Measurements from ENCODE around the gene GATD1. TPM values are rescaled to one million over a fixed set of nuclear protein-coding genes. Genes with fewer than 3 reads are reported as not detected.
A peak's percentile ranks its signal among the peaks of the same experiment; 100 is the strongest.

Gene GATD1
- total RNA-seq, 4 donors from 2014 or later = 3.5 to 10.6 (median 9.4) TPM

DNA sequence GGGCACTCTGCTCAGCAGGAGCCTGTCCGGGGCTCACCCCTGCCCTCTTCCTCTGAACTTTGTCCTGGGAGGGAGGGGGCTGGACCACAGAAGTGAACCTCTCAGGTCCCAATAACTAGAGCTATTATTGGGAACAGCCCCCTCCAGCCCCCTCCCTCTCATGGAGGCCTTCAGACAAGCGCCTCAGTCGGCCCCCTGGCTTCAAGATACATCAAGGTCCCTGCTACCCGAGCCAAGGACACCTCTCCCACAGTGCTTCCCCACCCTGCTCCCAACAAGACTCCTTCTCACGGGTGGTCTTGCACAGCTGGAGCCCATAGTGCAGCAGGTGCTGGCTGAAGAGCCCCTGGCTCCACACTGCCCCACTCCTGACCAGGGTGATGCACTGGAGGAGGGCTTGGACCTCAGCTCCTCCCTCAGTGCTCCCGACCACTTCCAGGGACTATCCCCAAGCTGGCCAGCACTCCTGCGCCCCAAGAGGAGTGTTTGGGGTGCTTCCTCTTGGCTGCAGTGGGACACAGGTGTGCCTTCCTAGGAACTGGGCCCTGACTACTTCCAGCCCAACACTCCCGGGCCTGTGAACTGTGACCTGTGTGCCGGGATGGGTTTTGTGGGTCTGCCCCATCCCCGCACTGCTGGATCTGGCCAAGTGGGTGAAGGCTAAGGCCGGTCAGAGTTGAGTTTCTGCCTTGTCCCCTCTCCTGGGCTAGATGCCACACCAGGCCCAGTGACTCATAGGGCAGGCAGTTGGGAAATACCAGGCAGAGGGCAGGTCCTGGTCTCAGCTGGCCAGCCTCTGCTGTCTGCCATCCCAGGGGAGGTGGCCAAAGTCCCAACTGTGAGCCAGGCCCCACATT lies 43.6 kb upstream of the GATD1 start:
- peak overlapping the region; percentile 68 to 100 (median 82) for H3K4me3 ChIP-seq
- DNase-seq (peak; percentile 88 to 97), ATAC-seq (peak; percentile 66 to 71)
- no peaks in the 10 kb centered on the region for H3K9me3 ChIP-seq
- in situ Hi-C loops (cut with MboI; ENCODE audit: low sequenced_read_pairs in 4 of 4) (no loop called here), intact Hi-C loops (cut with DNase I; ENCODE audit: low total_unique reads) (loop anchor here (2.0 kb wide), 1 partner anchor 22 kb away; the partner anchor contains the start of genes POLR2L and TSPAN4)
- peaks cover 0 to 5% (median 2%) of the 10 kb centered on the region in 3 donors for H3K27me3 ChIP-seq
- TF ChIP-seq, protein P1, sequence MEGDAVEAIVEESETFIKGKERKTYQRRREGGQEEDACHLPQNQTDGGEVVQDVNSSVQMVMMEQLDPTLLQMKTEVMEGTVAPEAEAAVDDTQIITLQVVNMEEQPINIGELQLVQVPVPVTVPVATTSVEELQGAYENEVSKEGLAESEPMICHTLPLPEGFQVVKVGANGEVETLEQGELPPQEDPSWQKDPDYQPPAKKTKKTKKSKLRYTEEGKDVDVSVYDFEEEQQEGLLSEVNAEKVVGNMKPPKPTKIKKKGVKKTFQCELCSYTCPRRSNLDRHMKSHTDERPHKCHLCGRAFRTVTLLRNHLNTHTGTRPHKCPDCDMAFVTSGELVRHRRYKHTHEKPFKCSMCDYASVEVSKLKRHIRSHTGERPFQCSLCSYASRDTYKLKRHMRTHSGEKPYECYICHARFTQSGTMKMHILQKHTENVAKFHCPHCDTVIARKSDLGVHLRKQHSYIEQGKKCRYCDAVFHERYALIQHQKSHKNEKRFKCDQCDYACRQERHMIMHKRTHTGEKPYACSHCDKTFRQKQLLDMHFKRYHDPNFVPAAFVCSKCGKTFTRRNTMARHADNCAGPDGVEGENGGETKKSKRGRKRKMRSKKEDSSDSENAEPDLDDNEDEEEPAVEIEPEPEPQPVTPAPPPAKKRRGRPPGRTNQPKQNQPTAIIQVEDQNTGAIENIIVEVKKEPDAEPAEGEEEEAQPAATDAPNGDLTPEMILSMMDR (IDR thresholded peaks at IDR 0.05 in 4 of 5, conservative IDR thresholded peaks at IDR 0.05 in 1 of 5) = no peak
- peak in 1 of 2 donors; percentile 34 for TF ChIP-seq POLR2A (IDR thresholded peaks at IDR 0.05)
- peak overlapping the region; percentile 93 to 100 (median 98) for H3K27ac ChIP-seq
- H3K36me3 ChIP-seq = peaks cover 0 to 27% of the 10 kb centered on the region in 2 donors
- H3K4me1 ChIP-seq = peaks cover 27 to 44% of the 10 kb centered on the region in 2 donors

- Histone ChIP-seq H3K9me3 (no peaks in the 10 kb centered on the region), H3K27ac (peak overlapping the region; percentile 93 to 100 (median 98)), H3K27me3 (no peaks in the 10 kb centered on the region), H3K4me1 (peaks cover 27 to 44% of the 10 kb centered on the region in 2 donors), H3K4me3 (peak overlapping the region; percentile 68 to 100 (median 82)), H3K36me3 (peaks cover 0 to 26% of the 10 kb centered on the region in 2 donors)
- in situ Hi-C loops (cut with MboI; ENCODE audit: low sequenced_read_pairs in 4 of 4) = no loop called here
- intact Hi-C loops (cut with DNase I; ENCODE audit: low total_unique reads) = loop anchor here (1.0 to 2.0 kb wide), 2 partner anchors 11 to 23 kb away; partner anchors contain the start of genes POLR2L, RPLP2 and TSPAN4
- TF ChIP-seq, protein P1 (IDR thresholded peaks at IDR 0.05 in 4 of 5, conservative IDR thresholded peaks at IDR 0.05 in 1 of 5) = no peak
- peak; percentile 55 to 74 for TF ChIP-seq POLR2A (IDR thresholded peaks at IDR 0.05)
- ATAC-seq (peak; percentile 49 to 63), DNase-seq (peak; percentile 95)
These were observed 42.8 kb upstream of the GATD1 start for GRCh38 chr11:819943-820649.

DNA sequence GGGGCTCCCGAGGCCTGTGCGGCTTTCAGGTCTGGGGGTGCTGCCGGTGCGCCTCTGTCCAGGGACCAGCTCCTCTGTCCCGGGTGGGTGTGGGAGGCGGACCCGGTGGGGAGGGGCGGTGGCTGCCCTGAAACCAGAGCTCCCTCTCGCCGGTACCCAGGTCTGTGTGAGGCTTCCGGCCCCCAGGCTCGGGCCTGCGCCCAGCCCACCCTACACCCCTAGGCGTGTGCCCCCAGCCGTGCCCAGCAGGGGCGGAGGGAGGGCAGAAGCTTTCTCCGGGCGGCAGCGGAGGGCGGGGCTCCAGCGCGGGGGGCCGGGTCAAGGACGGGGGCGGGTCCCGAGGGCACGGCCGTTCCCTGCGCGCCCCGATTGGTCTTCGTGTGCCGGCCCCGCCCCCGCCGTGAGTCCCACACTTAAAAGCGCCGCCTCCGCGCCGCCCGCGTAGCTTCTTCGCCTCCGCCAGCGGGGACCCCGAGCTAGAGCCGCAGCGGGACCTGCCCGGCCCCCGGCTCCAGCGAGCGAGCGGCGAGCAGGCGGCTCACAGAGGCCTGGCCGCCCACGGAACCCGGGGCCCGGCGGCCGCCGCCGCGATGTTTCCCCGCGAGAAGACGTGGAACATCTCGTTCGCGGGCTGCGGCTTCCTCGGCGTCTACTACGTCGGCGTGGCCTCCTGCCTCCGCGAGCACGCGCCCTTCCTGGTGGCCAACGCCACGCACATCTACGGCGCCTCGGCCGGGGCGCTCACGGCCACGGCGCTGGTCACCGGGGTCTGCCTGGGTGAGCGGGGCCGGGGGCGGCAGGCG lies 42.0 kb upstream of the GATD1 start:
- ATAC-seq (peak; percentile 61), DNase-seq (peak; percentile 90 to 93)
- peak; percentile 99 for TF ChIP-seq POLR2A (IDR thresholded peaks at IDR 0.05)
- TF ChIP-seq, protein P1 (IDR thresholded peaks at IDR 0.05 in 4 of 5, conservative IDR thresholded peaks at IDR 0.05 in 1 of 5) = peak in 4 of 5 experiments; percentile 29 to 61 (median 36)
- peak overlapping the region; percentile 93 to 100 (median 98) for H3K27ac ChIP-seq
- H3K36me3 ChIP-seq = peaks cover 0 to 26% of the 10 kb centered on the region in 2 donors
- H3K4me3 ChIP-seq = peak overlapping the region; percentile 68 to 100 (median 82)
- in situ Hi-C loops (cut with MboI; ENCODE audit: low sequenced_read_pairs in 4 of 4) = no loop called here
- H3K4me1 ChIP-seq = peaks cover 27 to 39% of the 10 kb centered on the region in 2 donors
- H3K9me3 ChIP-seq = no peaks in the 10 kb centered on the region
- intact Hi-C loops (cut with DNase I; ENCODE audit: low total_unique reads) = loop anchor here (1.0 kb wide), 1 partner anchor 10 kb away; the partner anchor contains the start of gene RPLP2
- H3K27me3 ChIP-seq = no peaks in the 10 kb centered on the region
